ENCODE results near the gene VSIG1. TPM values are rescaled to one million over a fixed set of nuclear protein-coding genes. Genes with fewer than 3 reads are reported as not detected.

VSIG1 gene
- total RNA-seq: 0.23 to 0.54 TPM (median 0.24 TPM) in 3 replicates

- Mint-ChIP-seq H3K9me3 (peaks cover 10% of the 10 kb centered on the region), H3K27ac (no peak within 1 kb of the TSS), H3K4me3 (no peak within 1 kb of the TSS), H3K36me3 (no peaks in the 10 kb centered on the region), H3K4me1 (peaks cover 3% of the 10 kb centered on the region), H3K27me3 (ENCODE audit: low read depth) (no peaks in the 10 kb centered on the region)
- no peak for DNase-seq (ENCODE audit: low spot score in 2 of 2, unreplicated experiment in 2 of 2)
- TF ChIP-seq CTCF (IDR thresholded peaks at IDR 0.05; ENCODE audit: unreplicated experiment): no peak
Observed at GRCh38 chrX:108044554-108045256, at the start of gene VSIG1. VSIG1 (plus strand) TSS chrX:108045065; CDS start chrX:108045131, 66 bp downstream.

- DNase-seq (ENCODE audit: low spot score in 2 of 2, unreplicated experiment in 2 of 2): no peak
- no peaks in the 10 kb centered on the region for H3K4me1 Mint-ChIP-seq
- H3K27me3 Mint-ChIP-seq (ENCODE audit: low read depth): no peaks in the 10 kb centered on the region
- TF ChIP-seq CTCF (IDR thresholded peaks at IDR 0.05; ENCODE audit: unreplicated experiment): no peak
- H3K4me3 Mint-ChIP-seq: no peak overlapping the region
- no peak overlapping the region for H3K27ac Mint-ChIP-seq
- H3K9me3 Mint-ChIP-seq: peaks cover 38% of the 10 kb centered on the region
- H3K36me3 Mint-ChIP-seq: peaks cover 6% of the 10 kb centered on the region
Observed at GRCh38 chrX:107996124-107996523, 48.7 kb upstream of the VSIG1 start.

GRCh38 chrX:108000751-108001150 is 44.1 kb upstream of the VSIG1 start:
- Mint-ChIP-seq H3K4me3 (no peak overlapping the region), H3K9me3 (peaks cover 55% of the 10 kb centered on the region), H3K36me3 (peaks cover 6% of the 10 kb centered on the region), H3K27me3 (ENCODE audit: low read depth) (peaks cover 2% of the 10 kb centered on the region), H3K4me1 (no peaks in the 10 kb centered on the region), H3K27ac (no peak overlapping the region)
- DNase-seq (ENCODE audit: low spot score in 2 of 2, unreplicated experiment in 2 of 2): no peak
- no peak for TF ChIP-seq CTCF (IDR thresholded peaks at IDR 0.05; ENCODE audit: unreplicated experiment)

GRCh38 chrX:108001218-108001814 is 43.5 kb upstream of the VSIG1 start:
- H3K4me1 Mint-ChIP-seq: no peaks in the 10 kb centered on the region
- DNase-seq (ENCODE audit: low spot score in 2 of 2, unreplicated experiment in 2 of 2): no peak

GRCh38 chrX:108018656-108019381 is 26.0 kb upstream of the VSIG1 start:
- no peaks in the 10 kb centered on the region for H3K27me3 Mint-ChIP-seq (ENCODE audit: low read depth)
- no peak overlapping the region for H3K4me3 Mint-ChIP-seq
- peaks cover 21% of the 10 kb centered on the region for H3K9me3 Mint-ChIP-seq
- no peaks in the 10 kb centered on the region for H3K36me3 Mint-ChIP-seq
- DNase-seq (ENCODE audit: low spot score in 2 of 2, unreplicated experiment in 2 of 2): no peak
- TF ChIP-seq CTCF (IDR thresholded peaks at IDR 0.05; ENCODE audit: unreplicated experiment): no peak
- H3K4me1 Mint-ChIP-seq: no peaks in the 10 kb centered on the region
- no peak overlapping the region for H3K27ac Mint-ChIP-seq

More at GRCh38 chrX:108001218-108001814, 43.5 kb upstream of the VSIG1 start:
- Mint-ChIP-seq H3K36me3 (peaks cover 6% of the 10 kb centered on the region), H3K27me3 (ENCODE audit: low read depth) (peaks cover 2% of the 10 kb centered on the region), H3K4me3 (no peak overlapping the region), H3K27ac (no peak overlapping the region), H3K9me3 (peaks cover 52% of the 10 kb centered on the region)
- TF ChIP-seq CTCF (IDR thresholded peaks at IDR 0.05; ENCODE audit: unreplicated experiment): peak; percentile 37

All from mesothelial cell of epicardium (in vitro differentiated cells).